ENCODE results near the gene MRPL43.
A peak's percentile ranks its signal among the peaks of the same experiment; 100 is the strongest.

Gene MRPL43

DNA sequence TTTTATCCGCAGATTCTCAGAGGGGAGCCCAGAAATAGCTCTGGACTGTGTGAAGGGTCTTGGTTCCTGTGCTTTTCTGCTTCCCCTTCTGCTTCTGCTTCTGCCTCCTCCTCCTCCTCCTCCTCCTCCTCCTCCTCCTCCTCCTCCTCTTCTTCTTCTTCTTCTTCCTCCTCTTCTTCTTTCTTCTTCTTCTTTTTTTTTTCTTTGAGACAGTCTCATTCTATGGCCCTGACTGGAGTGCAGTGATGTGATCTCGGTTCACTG, 32.1 kb upstream of the MRPL43 start:
- DNase-seq (ENCODE audit: low spot score) = no peak

DNA sequence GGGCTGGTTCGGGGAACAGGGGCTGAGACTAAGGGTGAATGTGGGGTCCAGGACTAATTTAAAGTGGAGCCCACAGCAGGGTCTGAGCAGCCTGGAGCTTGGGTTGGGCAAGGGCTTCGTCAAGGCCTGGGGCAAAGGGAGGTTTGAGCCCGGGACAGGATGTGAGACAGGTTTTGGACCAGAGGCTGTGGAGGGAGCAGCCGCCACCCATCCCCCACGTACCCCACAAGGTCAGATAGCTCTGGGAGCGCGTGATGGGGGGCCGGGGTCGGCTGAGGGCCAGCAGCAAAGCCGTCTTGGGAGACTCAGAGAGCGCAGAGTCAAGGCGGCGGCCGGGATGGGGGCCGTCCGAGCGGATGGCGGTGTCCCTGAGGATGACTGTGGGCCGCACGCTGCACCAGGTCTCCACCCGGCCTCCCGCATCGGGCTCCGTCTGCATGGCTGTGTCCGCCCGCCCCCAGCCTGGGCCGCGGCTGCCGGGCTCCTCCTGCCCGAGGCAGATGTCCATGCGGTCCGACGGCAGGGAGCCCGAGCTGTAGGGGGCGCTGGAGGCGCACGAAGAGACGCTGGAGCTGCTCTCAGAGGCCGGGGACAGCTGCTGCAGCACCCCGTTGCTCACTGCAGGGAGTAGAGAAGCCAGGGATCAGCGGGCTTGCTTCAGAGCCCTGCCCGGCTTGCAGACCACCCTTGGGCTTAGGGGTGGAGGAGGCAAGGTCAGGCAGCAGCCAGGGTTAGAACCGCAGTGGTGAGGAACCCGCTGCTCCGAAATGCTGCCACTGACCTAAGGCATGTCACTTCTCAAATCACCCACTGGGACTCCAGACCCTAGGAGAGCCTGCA, 31.5 kb upstream of the MRPL43 start:
- peak; percentile 76 for DNase-seq (ENCODE audit: low spot score)

DNA sequence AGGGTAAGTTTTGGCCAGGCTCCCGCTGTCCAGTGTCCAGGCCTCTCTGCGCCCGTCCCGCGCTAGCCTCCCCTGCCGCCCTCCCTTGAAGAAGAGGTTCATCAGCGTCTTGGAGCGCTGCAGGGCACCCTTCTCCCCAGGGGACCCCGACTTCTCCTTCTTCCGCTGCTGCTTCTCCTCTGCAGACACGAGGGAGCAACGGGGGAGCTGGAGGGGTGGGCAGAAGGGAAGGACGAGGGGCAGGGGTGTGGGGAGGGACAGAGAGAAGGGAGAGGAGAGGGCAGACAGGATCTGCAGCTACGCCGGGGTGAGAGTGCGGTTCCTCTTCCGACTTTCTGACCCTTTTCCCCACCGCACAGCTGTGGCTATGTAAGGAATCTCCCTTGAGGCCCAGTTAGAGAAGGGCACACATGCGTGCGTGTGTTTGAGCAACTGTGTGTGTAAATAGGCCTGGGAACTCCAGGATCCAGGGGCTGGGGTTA, 30.9 kb upstream of the MRPL43 start:
- peak; percentile 47 for DNase-seq (ENCODE audit: low spot score)

DNA sequence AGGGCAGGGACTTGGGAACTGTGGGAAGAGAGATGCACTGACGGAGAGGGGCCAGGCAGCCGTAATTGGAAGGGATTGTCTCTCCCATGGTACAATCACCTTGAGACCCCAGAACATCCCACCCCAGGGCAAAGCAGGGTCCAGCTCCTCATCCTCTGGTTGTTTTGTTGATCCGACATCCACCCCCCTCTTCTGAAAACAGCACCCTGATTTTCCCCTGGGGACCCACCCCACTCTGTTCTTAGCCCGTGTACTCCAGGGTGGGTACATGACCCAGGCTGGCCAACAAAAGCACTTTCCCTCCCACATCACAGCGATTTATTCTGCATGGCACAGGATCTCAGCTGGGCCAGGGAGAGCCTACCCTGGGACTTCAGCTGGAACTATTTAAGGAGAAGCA, 29.5 kb upstream of the MRPL43 start:
- no peak for DNase-seq (ENCODE audit: low spot score)

DNA sequence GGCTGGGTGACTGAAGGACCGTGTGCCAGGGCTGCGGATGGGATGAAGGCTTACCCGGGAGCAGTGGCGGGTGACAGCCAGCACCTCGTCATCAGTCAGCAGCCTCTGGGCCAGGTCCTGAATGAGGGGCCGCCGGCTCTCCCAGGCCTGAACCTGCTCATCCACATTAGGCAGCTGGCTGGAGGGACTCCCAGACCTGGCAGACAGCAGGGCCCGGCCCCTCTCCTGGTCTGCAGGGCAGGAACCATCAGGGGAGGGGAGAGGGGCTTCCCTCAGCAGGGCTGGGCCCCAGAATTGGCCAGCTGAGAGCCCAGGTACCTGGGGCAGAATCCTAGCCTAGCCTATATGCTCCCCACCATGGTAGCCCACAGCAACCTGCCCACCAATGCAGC, 28.3 kb upstream of the MRPL43 start:
- DNase-seq (ENCODE audit: low spot score) = no peak

DNA sequence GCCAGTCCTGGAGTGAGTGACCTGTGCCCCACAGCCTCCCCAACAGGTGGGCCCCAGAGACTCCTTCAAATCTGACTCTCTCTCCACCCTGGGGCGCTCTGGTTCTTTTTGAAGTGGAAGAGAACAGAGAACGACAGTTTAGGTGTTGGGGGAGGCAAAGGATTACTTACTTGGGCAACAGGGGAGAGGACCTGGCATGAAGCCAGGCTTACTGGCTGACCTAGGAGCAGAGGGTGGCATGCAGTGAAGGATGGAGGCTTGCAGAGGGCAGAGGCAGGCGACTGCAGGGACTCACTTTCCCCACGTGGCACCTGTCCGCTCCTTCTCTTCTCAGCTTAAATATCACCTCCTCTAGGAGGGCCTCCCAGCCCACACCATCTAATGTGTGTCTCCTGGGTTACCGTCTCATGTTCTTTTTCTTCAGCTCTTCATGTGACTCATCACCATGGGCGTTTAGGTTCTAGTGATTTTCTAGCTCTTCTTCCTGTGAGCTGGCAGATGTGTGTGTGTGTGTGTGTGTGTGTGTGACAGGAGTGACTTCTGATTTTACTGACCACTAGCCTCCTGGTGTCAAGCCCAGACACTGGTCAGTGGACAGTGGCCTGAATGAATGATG, 27.8 kb upstream of the MRPL43 start:
- DNase-seq (ENCODE audit: low spot score) = no peak

DNA sequence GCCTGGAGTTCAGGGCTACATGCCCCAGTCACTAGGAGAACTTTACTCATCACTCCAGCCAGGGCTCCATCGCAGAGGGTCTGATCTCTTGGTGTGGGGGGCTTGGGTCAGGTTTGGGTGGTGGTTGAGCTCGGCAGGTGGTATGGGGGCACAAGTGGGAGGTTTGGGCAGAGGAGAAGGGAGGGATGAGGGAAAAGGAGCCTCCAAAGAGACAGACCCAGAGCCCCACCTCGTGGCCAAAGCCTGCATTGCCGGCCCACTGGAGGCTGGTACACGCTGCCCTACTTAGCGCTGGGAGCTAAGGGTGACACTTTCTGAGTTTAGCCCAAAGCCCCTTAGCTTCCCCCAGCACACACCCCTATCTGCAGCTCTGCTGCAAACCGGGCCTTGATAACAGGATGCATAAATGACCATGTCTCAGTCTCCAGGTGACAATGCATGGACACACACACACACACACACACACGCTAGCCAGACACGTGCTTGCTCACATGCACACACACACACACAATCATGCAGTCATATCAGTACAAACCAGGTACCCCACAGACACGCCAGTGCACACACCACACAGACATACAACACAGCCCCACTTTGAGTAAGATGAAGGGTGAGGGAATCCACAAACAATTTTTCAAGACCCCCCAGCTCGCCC, 27.1 kb upstream of the MRPL43 start:
- DNase-seq (ENCODE audit: low spot score) = peak; percentile 73

DNA sequence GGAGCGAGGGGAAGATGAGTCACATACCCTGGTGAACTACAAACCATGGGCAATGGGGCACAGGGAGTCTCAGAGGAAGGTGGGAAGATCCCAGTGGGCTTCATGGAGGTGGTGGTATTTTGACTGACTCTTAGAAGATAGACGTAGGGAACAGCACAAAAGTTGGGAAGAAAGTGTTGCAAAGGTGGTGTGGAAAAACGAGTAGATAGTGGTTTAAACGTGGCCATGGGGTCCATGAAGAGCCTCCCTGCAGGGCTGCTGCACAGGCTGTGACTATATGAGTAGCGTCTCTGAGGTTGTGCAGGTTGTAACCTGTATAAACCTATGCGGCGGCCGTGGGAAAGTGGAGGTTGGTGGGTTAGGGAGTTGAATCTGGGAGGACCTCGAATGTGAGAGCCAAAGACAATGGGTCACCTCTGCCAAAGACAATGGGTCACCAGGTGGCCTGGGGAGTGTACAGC, 26.1 kb upstream of the MRPL43 start:
- DNase-seq (ENCODE audit: low spot score) = no peak

DNA sequence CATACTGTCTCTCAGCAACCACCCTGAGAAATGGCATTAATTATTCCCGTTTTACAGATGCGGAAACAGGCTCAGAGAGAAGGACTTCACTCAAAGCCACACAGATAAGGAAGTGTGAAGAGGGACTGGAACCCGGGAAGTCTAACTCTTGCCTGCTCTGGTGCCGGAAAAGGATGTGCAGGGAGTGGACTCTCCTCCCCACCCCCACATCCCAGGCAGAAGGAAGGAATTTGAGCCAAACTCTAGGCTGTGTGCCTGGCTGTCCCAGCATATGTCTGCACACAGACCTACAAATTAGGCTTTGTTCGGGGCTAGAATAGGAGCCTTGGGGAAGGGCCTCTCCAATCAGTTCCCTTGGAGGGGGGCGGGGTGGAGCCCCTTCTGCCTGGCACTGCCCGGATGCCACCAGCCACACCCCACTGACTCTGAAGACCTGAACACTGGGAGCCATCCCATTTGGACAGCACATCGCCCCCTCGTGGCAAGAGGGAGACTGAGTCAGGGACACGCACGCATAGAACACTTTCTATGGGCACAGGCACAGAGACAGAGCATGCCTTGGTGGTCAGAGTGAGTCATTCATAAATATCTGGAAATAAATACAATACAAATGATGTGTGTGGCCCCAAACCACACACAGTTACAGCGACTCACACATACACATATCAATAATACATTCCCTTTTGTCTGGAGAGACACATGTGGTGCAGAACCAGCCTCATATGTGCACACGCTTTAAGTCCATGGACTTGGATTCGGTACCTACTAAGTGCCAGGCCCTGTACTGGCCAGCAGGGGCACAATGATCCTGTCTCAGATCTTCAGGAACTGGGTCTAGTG, 25.4 kb upstream of the MRPL43 start:
- peak; percentile 94 for DNase-seq (ENCODE audit: low spot score)

DNA sequence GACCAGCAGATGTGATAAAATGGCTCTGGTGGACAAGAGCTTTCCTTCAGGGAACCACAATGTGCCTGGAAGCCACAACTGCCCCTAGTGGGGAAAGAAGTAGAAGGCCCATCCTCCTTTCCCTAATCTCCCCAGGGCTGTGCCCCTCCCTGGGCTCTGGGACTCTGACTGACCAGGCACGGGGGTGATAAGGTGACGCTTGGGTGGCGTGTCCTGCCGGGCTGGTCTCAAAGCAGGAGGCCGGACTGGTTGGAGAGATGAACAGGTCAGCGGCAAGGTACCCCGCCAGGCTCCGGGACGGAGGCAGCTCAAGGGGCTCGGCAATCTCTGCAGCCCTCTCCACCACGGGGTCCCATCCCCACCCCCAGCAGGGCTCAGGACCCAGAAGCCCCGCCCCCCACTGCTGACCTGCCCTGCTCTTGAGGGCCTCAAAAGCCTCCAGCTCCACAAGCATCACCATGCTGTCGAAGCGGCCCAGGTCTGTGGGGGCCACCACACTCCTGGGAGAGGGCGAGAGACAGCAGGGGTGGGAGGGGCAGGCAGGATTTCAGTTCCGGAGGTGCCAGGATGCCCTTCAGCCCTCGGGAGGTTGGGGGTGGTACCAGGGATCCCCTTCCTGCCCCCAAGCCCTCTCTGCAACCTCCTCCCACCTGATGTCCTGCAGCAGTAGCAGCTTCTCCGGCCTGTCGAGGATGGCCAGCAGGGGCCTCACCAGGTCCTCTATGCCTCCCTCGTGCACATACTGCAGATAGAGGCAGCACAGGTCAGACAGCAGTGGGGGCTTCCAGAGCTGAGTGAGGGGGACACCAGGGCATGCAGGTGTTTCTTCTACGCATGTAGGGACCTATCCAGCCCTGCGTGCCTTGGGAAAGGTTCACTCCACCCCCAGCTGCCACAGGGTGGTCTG, 24.5 kb upstream of the MRPL43 start:
- DNase-seq (ENCODE audit: low spot score) = no peak

DNA sequence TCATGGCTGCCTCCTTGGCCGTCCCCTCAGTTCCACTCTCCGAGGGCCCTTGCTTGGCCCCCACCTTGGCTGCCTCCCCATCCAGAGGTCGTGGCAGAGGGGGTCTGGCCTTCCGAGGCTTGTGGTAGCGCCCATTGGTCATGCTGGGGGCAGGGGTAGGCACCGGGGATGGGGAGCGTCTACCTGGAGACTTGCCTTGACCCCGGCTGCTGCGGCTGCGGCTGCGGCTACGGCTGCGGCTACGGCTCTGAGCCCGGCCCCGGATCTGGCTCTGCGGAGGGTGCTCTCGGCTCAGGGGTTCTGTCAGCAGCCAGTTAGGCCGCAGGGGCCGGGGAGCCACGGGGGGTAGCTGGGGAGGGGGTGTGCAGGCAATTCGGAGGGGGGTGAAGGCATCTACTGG, 23.0 kb upstream of the MRPL43 start:
- DNase-seq (ENCODE audit: low spot score) = no peak

DNA sequence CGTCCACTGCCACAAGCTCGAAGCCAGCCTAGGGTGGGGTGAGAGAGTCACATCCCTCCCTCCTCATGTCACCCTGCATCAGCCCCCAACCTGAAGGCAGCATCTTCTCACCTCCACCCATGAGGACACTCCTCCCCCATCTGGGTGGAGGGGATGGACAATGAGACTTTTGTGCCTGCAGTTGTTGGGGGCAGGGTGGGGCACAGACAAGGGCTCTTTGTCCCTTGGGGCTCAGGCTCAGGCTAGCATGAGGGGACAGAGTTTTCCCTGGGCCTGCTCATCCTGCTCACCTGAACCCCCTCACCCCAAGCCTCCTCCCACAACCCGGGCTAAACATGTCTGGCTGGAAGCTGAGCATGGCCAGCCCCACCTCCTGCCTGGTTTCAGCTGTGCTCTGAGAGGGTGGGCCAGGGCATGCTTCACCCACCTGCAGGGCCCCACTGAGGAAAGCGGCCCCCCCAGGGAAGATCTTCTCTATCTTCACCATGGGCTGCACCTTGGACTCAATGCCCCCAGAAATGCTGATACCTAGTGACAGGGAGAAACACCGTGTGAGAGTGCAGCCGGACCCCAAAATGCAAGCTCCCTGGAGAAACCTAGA, 21.6 kb upstream of the MRPL43 start:
- DNase-seq (ENCODE audit: low spot score) = no peak

DNA sequence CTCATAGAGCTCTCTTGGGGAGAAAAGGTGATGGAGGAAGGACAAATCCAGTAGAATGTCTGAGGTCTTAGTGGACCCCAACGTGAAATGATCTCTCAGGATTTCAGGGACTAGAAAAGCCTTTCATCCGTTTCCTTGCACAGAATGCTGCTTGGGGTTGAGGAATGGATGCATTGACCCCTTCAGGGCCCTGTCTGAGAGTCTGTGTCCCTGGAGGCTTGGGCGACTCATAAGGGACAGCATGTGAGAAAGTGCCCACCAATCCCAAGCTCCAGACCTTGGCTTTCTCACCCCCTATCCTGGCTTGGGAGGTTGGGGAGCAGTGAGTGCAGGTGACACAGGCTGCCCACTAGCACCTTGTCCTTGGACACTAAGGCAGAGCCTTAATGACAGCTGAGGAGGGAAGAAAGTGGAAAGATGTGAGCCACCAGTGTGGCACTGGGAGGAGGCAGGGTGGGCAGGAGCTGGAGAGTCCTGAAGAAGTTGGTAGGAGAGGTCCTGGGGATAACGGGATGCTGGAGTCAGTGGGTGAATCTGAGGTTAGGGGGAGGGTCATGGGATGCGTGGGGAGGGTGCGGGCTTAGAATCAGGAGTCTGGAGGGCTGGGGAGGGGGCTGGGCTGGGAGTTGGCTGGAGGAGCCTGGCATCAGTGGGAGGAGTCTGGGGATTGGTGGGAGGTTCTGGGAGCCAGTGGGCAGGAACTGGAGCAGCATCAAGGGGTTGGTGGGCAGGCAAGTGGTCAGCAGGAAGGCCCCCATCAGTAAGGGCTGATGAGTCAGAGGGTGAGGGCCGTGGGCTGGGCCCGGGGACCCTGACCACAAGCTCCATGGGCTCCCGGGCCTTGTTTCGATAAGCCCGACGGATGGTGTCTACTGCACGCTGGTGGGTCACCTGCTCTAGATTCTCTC, 20.9 kb upstream of the MRPL43 start:
- DNase-seq (ENCODE audit: low spot score) = no peak

DNA sequence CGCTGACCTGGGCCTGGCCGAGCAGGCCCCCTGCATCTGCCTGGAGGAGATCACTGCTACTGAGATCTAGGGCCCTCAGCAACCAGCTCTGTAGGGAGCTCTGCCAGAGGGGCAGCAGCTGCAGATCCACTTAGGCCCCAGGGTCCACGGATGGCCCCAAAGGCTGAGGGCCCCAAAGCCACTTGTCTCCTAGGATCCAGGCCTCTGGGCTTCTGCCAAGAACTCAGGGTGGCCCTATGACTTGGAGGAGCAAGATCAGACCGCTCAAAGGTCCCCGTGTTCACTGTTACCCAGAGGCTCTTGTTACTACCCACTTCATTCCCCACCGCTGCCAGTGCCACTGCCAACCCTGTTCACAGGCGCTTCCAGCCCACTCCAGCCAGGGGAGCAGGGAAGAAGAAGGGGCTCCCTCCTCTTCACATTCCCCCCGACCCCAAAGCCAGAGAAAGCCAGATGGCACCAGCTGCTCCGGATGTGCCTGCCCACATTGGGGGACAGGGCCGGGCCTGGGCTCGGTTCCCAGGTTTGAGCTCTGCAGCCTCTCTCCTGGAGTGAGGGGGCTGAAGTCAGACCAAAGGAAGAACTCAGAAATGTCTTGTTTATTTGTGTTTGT, 19.9 kb upstream of the MRPL43 start:
- no peak for DNase-seq (ENCODE audit: low spot score)

DNA sequence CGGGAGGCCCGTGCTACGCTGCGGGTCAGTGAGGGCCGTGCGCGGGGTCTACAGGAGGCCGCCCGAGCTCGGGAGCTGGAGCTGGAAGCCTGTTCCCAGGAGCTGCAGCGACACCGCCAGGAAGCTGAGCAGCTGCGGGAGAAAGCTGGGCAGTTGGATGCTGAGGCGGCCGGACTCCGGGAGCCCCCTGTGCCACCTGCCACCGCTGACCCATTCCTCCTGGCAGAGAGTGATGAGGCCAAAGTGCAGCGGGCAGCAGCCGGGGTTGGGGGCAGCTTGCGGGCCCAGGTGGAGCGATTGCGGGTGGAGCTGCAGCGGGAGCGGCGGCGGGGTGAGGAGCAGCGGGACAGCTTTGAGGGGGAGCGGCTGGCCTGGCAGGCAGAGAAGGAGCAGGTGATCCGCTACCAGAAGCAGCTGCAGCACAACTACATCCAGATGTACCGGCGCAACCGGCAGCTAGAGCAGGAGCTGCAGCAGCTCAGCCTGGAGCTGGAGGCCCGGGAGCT, 19.3 kb upstream of the MRPL43 start:
- DNase-seq (ENCODE audit: low spot score) = no peak

DNA sequence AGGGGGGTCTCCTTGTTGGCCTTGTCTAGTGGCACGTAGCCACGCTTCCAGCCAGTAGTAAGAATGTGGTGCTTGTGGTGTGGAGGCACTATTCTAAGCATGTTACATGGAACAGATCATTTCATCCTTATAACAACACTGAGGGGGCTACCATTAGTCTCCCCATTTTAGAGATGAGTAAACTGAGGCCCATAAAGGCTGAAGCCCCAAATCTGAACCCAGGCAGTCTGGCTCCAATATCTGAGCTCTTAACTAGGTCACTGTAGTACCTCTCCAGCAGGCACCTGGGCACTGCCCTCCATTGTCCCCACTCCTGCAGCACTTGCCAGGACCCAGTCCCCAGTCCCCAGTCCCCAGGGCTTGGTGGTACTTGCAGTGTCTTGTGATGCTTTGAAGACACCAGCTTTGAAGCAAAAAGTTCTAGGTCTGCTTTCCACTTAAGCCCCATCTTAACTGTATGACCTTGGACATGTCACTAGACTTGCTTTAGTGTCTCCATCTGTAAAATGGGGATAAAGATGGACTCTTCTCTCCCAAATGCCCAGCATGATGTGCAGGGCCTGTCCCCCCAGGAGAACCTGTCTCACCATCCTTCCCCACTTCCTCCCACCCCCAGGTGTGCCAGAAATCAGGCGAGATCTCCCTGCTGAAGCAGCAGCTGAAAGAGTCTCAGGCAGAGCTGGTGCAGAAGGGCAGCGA, 18.7 kb upstream of the MRPL43 start:
- DNase-seq (ENCODE audit: low spot score) = no peak

DNA sequence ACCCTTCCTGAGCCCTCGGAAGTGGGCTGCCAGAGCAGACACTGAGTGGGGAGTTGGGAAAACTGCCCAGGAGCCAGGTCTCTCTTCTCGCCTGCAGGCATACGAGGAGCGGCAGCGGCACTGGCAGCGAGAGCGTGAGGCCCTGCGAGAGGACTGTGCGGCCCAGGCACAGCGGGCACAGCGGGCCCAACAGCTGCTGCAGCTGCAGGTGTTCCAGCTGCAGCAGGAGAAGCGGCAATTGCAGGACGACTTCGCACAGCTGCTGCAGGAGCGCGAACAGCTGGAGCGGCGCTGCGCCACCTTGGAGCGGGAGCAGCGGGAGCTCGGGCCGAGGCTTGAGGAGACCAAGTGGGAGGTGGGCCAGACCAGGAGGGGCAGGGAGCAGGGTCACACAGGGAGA, 18.1 kb upstream of the MRPL43 start:
- no peak for DNase-seq (ENCODE audit: low spot score)

DNA sequence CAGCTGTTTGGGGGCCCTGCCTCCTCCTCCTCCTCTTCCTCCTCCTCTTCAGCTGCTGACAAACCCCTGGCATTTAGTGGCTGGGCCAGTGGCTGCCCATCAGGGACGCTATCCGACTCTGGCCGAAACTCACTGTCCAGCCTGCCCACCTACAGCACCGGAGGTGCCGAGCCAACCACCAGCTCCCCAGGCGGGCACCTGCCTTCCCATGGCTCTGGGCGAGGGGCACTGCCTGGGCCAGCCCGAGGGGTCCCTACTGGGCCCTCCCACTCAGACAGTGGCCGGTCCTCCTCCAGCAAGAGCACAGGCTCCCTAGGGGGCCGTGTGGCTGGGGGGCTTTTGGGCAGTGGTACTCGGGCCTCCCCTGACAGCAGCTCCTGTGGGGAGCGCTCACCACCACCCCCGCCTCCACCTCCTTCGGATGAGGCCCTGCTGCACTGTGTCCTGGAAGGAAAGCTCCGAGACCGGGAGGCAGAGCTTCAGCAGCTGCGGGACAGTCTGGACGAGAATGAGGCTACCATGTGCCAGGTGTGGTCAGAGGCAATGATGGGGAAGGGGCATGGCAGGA, 16.4 kb upstream of the MRPL43 start:
- no peak for DNase-seq (ENCODE audit: low spot score)
